ENCODE data around the gene NOTCH4. TPM values are rescaled to one million over a fixed set of nuclear protein-coding genes. Genes with fewer than 3 reads are reported as not detected.

NOTCH4 gene
- total and polyA plus RNA-seq, 9 of the 15 experiments (the other 6 are each of a cell fraction or from before 2014, with no cell fraction given) = 0.24 to 4.3 (median 1.7) TPM

DNA sequence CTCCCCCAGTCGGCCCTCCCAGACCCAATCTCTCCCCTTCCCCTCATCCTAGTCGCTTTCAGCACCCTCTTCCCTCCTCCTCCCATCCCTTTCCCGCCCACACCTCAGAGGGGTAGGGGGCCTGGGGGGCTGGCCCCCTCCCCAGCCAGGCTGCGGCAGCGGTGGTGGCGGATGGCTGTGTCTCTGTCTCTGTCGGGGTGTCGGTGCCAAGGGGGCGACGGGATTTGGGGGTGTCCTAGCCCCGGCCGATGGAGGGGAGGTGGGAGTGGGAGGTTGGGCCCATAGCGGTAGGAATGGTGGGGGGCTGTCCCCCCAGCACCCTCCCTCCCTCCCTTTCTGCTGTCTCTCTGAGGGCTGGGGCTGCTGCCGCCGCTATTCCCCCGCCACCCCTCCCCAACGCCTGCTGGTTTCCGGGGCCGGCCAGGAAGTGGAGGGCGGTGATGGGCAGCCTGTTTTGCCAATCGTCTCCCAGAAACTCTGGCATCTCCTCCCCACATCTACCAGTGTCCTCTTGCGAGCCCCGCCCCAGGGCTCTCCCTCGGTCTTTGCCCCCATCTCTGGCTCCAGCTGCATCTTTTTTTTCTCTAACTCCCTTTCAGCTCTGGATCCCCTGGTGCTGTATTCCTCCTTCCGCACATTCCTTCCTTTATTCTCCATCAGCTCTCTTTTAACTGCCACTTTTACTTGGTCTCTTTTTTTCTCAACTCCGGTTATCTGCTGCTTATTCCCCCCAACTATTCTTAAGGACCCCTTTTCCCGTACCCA lies 48.0 kb downstream of the NOTCH4 start, which contains the start of gene AGPAT1 (continued):
- TF ChIP-seq CREB3 (tag; conservative IDR thresholded peaks at IDR 0.05; ENCODE audit: low read depth) (no peak), DNMT1 (IDR thresholded peaks at IDR 0.05) (peak; percentile 92; the same call in 1 of the 2 replicates), HNRNPLL (IDR thresholded peaks at IDR 0.05; ENCODE audit: low read depth, low read length, poor library complexity, severe bottlenecking) (no peak), ZNF41 (CRISPR knock-in tag; conservative IDR thresholded peaks at IDR 0.05) (no peak), ATF3 (IDR thresholded peaks at IDR 0.05) (no peak), ATF3 (CRISPR knock-in tag; conservative IDR thresholded peaks at IDR 0.05) (no peak), TSC22D4 (tag; IDR thresholded peaks at IDR 0.05) (no peak), ZNF347 (CRISPR knock-in tag; IDR thresholded peaks at IDR 0.05; ENCODE audit: low read depth) (no peak), ETS2 (tag; IDR thresholded peaks at IDR 0.05; ENCODE audit: borderline replicate concordance, poor library complexity, severe bottlenecking) (no peak), GABPA (tag; conservative IDR thresholded peaks at IDR 0.05; ENCODE audit: low read depth) (peak; percentile 97), SPI1 (IDR thresholded peaks at IDR 0.05; ENCODE audit: borderline replicate concordance, low read depth, low read length) (peak; percentile 41; the same call in 1 of the 2 replicates), BCL6 (CRISPR knock-in tag; IDR thresholded peaks at IDR 0.05) (no peak), THRAP3 (IDR thresholded peaks at IDR 0.05; ENCODE audit: borderline replicate concordance) (no peak; the same call in 1 of the 2 replicates), RBBP5 (IDR thresholded peaks at IDR 0.05; ENCODE audit: borderline replicate concordance, insufficient read depth, low read length, poor library complexity, severe bottlenecking) (peak; percentile 75), TCFL5 (CRISPR knock-in tag; conservative IDR thresholded peaks at IDR 0.05) (no peak), SMARCE1 (IDR thresholded peaks at IDR 0.05) (peak; percentile 55; the same call in 1 of the 2 replicates), XRCC3 (IDR thresholded peaks at IDR 0.05) (no peak), RNF219 (CRISPR knock-in tag; IDR thresholded peaks at IDR 0.05) (no peak), PTBP1 (IDR thresholded peaks at IDR 0.05; ENCODE audit: low read depth, low read length) (no peak)
- TF ChIP-seq, protein P1, sequence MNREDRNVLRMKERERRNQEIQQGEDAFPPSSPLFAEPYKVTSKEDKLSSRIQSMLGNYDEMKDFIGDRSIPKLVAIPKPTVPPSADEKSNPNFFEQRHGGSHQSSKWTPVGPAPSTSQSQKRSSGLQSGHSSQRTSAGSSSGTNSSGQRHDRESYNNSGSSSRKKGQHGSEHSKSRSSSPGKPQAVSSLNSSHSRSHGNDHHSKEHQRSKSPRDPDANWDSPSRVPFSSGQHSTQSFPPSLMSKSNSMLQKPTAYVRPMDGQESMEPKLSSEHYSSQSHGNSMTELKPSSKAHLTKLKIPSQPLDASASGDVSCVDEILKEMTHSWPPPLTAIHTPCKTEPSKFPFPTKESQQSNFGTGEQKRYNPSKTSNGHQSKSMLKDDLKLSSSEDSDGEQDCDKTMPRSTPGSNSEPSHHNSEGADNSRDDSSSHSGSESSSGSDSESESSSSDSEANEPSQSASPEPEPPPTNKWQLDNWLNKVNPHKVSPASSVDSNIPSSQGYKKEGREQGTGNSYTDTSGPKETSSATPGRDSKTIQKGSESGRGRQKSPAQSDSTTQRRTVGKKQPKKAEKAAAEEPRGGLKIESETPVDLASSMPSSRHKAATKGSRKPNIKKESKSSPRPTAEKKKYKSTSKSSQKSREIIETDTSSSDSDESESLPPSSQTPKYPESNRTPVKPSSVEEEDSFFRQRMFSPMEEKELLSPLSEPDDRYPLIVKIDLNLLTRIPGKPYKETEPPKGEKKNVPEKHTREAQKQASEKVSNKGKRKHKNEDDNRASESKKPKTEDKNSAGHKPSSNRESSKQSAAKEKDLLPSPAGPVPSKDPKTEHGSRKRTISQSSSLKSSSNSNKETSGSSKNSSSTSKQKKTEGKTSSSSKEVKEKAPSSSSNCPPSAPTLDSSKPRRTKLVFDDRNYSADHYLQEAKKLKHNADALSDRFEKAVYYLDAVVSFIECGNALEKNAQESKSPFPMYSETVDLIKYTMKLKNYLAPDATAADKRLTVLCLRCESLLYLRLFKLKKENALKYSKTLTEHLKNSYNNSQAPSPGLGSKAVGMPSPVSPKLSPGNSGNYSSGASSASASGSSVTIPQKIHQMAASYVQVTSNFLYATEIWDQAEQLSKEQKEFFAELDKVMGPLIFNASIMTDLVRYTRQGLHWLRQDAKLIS (CRISPR knock-in tag; IDR thresholded peaks at IDR 0.05) = 0 out of 2 replicates have a peak, but pooled peaks have one; percentile 35

Measured in K562 (cell line).